Fibroblast of skin of left biceps (primary cell): ENCODE results near the gene ZNF460.
"Not testable (repeated sequence)": the region's sequence is repeated elsewhere in the genome, so short reads cannot be mapped to it uniquely, and the experiment has no call there.

Experiments used
- DNase-seq, 2 experiments: peaks; one replicate each; pipeline ENCODE4 v3.0.0-alpha.2; 2013; ENCODE audit warnings: low read depth in 2 of 2

Gene ZNF460

GRCh38 chr19:57280165-57280961 lies at the start of gene ZNF460:
Gene ZNF460 (plus strand): TSS chr19:57280485. CDS start chr19:57280807, 322 bp downstream.
- peak; percentile 95 for DNase-seq

- no peak for DNase-seq
Measured at GRCh38 chr19:57231686-57232085, 48.6 kb upstream of the ZNF460 start.

- DNase-seq = no peak
Measured at GRCh38 chr19:57233207-57233606, 47.1 kb upstream of the ZNF460 start.

- no peak for DNase-seq
Measured at GRCh38 chr19:57239982-57240310, 40.3 kb upstream of the ZNF460 start.

GRCh38 chr19:57240311-57241090 lies 39.8 kb upstream of the ZNF460 start, which contains the start of gene ZNF805:
Gene ZNF805 (plus strand): TSS chr19:57240632. CDS start chr19:57240892, 260 bp downstream.
- peak; percentile 80 for DNase-seq

- DNase-seq = no peak
Measured at GRCh38 chr19:57241176-57241575, 39.1 kb upstream of the ZNF460 start.

- no peak for DNase-seq
Measured at GRCh38 chr19:57242821-57243220, 37.5 kb upstream of the ZNF460 start.

- DNase-seq = no peak
Measured at GRCh38 chr19:57244513-57244912, 35.8 kb upstream of the ZNF460 start.

- no peak for DNase-seq
Measured at GRCh38 chr19:57245066-57245465, 35.2 kb upstream of the ZNF460 start.

- no peak for DNase-seq
Measured at GRCh38 chr19:57245959-57246358, 34.3 kb upstream of the ZNF460 start.

GRCh38 chr19:57248646-57249045 lies 31.6 kb upstream of the ZNF460 start:
- no peak for DNase-seq

GRCh38 chr19:57249329-57249728 lies 31.0 kb upstream of the ZNF460 start:
- DNase-seq = no peak

- not testable (repeated sequence) for DNase-seq
Measured at GRCh38 chr19:57253767-57254166, 26.5 kb upstream of the ZNF460 start.

GRCh38 chr19:57262044-57262443 lies 18.2 kb upstream of the ZNF460 start:
- no peak for DNase-seq

- no peak for DNase-seq
Measured at GRCh38 chr19:57263244-57263741, 17.0 kb upstream of the ZNF460 start.

- DNase-seq = no peak
Measured at GRCh38 chr19:57267291-57267690, 13.0 kb upstream of the ZNF460 start.

GRCh38 chr19:57269515-57270250 lies 10.6 kb upstream of the ZNF460 start:
- peak; percentile 71 to 76 for DNase-seq

GRCh38 chr19:57271280-57271679 lies 9.0 kb upstream of the ZNF460 start:
- no peak for DNase-seq

GRCh38 chr19:57273014-57273413 lies 7.3 kb upstream of the ZNF460 start:
- DNase-seq = no peak

- no peak for DNase-seq
Measured at GRCh38 chr19:57276430-57276829, 3.9 kb upstream of the ZNF460 start.

- DNase-seq = not testable (repeated sequence)
Measured at GRCh38 chr19:57278481-57278880, 1.8 kb upstream of the ZNF460 start.
